Peyer's patch (tissue), 4 donors: Measurements from ENCODE around the gene MAD1L1. TPM values are rescaled to one million over a fixed set of nuclear protein-coding genes. Genes with fewer than 3 reads are reported as not detected.

Source experiments
- DNase-seq, 3 donors: peaks; one replicate each; pipeline ENCODE4 v3.0.0-alpha.2; 2017 to 2019
- H3K27ac ChIP-seq, 4 donors: fragments of 200-600 bp; sonication (generic); one replicate each; pipeline ENCODE4 v1.5.1; 2016 to 2019
- H3K27me3 ChIP-seq, 2 donors: fragments of 200-600 bp; sonication (generic); one replicate each; pipeline ENCODE4 v1.5.1; 2019
- H3K36me3 ChIP-seq, 3 donors: fragments of 200-600 bp; sonication (generic); one replicate each; pipeline ENCODE4 v1.5.1; 2016 to 2019
- H3K4me1 ChIP-seq, 4 donors: fragments of 200-600 bp; sonication (generic); one replicate each; pipeline ENCODE4 v1.5.1; 2016 to 2019
- H3K4me3 ChIP-seq, 4 donors: fragments of 200-600 bp; sonication (generic); 1 replicate in 3 of 4; 2 replicates in 1 of 4; pipeline ENCODE4 v1.5.1; 2016 to 2019; ENCODE audit warnings: mild to moderate bottlenecking in 1 of 4
- H3K9me3 ChIP-seq, 4 donors: fragments of 200-600 bp; sonication (generic); one replicate each; pipeline ENCODE4 v1.5.1; 2016 to 2019; ENCODE audit warnings: mild to moderate bottlenecking in 1 of 4
- POLR2A ChIP-seq, 2 donors: fragments of 450-650 bp; IDR thresholded peaks; one replicate each; pipeline ENCODE4 v1.5.1; 2017; ENCODE audit warnings: antibody characterized with exemption in 2 of 2, mild to moderate bottlenecking in 2 of 2, moderate library complexity in 2 of 2
- total RNA-seq, 4 donors: library from RNA; depleted of rRNA; stranded (reverse); fragments of >200 nt; gene quantifications; one replicate each; pipeline ENCODE4 v1.1.0, GENCODE V29; 2016
- TF ChIP-seq, protein P1 (sequence below), 6 experiments: fragments of 450-650 bp in 4 of 6; fragments of 200-600 bp in 2 of 6; sonication (generic) in 1 of 6; IDR thresholded peaks; one replicate each; pipeline ENCODE4 v1.5.1; 2017 to 2019; ENCODE audit warnings: antibody characterized with exemption in 6 of 6, mild to moderate bottlenecking in 3 of 6, moderate library complexity in 1 of 6

Gene MAD1L1
- total RNA-seq, 4 donors from 2014 or later: 43.9 to 417 (median 59.1) TPM

DNA sequence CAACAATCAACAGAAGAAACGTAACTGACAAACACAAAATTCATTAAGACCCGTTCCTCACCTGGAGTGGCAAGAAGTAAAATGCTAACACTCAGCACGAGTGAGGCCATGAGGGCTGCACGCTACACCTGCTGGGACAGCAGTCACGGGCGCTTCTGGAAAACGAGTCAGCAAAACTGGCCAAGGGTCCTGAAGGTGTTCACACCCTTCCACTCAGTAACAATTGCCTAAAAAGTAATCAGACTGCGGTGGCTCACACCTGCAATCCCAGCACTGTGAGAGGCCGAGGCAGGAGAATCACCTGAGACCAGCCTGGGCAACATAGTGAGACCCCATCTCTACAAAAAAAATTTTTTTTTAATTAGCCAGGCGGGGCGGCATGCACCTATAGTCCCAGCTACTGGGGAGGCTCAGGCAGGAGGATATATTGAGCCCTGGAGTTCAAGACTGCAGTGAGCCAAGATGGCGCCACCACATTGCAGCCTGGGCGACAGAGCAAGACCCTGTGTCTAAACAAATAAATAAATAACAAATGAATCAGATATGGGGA lies 199.1 kb downstream of the MAD1L1 start:
- DNase-seq: peak in 1 of 3 donors; percentile 14
- Histone ChIP-seq H3K4me1 (peaks cover 0 to 13% (median 3%) of the 10 kb centered on the region in 4 donors), H3K9me3 (peaks cover 0 to 3% (median under 1%) of the 10 kb centered on the region in 4 donors), H3K4me3 (no peak overlapping the region), H3K27ac (no peak overlapping the region), H3K36me3 (no peaks in the 10 kb centered on the region), H3K27me3 (no peaks in the 10 kb centered on the region)
- no peak for TF ChIP-seq POLR2A (IDR thresholded peaks at IDR 0.05)
- TF ChIP-seq, protein P1, sequence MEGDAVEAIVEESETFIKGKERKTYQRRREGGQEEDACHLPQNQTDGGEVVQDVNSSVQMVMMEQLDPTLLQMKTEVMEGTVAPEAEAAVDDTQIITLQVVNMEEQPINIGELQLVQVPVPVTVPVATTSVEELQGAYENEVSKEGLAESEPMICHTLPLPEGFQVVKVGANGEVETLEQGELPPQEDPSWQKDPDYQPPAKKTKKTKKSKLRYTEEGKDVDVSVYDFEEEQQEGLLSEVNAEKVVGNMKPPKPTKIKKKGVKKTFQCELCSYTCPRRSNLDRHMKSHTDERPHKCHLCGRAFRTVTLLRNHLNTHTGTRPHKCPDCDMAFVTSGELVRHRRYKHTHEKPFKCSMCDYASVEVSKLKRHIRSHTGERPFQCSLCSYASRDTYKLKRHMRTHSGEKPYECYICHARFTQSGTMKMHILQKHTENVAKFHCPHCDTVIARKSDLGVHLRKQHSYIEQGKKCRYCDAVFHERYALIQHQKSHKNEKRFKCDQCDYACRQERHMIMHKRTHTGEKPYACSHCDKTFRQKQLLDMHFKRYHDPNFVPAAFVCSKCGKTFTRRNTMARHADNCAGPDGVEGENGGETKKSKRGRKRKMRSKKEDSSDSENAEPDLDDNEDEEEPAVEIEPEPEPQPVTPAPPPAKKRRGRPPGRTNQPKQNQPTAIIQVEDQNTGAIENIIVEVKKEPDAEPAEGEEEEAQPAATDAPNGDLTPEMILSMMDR (IDR thresholded peaks at IDR 0.05): no peak

DNA sequence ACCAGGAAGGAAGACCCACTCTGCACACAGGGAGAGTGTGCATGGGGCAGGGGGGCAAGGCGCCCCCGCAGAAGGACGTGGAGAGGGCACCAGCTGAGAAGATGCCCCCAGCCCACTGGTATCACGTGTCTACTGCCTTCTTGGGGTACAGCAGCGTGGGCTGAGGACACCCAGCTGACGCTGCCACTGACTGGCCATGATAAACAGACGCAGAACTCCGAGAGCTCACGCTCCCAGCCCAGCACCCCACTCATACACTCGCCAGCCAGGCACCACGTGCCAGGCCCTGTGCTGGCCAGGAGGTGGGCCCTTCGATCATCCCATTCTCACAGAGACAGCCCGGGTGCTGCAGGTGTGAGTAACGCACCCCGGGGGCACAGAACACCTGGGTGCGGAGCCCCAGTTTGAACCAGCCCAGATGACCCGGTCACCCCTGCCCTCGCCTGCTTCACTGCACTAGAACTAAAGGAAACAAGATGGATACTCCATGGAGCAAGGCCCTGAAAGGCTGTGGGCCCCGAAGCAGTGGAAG lies 199.8 kb downstream of the MAD1L1 start:
- Histone ChIP-seq H3K4me3 (no peak overlapping the region), H3K9me3 (peaks cover 0 to 5% (median 2%) of the 10 kb centered on the region in 4 donors), H3K27ac (no peak overlapping the region), H3K4me1 (peaks cover 0 to 13% (median 0%) of the 10 kb centered on the region in 4 donors), H3K27me3 (no peaks in the 10 kb centered on the region), H3K36me3 (no peaks in the 10 kb centered on the region)
- DNase-seq: peak in 1 of 3 donors; percentile 42
- no peak for TF ChIP-seq POLR2A (IDR thresholded peaks at IDR 0.05)
- TF ChIP-seq, protein P1 (IDR thresholded peaks at IDR 0.05): no peak

DNA sequence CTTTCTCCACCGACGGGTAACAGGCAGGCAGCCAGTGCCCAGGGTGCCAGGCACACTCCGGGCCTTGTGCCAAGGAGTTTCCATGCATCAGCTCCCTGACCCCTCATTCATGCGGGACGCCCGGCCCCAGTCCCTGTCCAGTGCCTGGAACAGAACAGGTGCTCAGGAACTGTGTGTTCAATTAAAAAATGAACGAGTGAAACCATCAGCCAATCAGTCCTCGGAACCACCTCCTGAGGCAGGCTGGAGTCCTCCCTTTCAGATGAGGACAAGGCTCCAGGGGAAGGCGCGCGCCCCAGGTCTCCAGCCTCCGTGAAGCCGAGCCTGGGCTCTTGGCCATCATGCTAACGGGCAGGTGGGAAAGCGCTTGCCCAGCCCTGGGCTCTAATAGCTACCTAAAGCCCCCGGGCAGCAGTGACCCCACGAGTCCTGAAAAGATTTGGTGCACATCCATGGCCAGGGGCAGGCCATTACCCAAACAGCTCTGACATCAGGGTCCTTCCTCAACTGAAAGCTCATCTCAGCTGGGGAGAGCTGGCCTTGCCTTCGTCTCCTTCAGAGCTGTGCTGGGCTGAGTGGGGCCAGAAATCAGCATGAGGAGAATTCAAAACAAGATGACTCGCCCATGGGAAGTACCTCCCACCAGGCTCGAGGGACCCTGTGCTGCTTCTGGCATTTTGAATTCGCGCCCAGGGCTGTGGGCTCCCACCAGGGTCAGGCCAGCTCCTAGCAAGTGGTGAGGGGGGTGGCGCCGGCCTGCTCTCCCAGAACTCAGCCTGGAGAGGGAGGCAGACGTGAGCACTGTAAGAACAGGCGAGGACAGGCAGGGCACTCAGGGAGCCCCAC lies 200.5 kb downstream of the MAD1L1 start:
- peak in 1 of 3 donors; percentile 21 for DNase-seq
- Histone ChIP-seq H3K4me3 (no peak overlapping the region), H3K4me1 (peaks cover 0 to 10% (median 0%) of the 10 kb centered on the region in 4 donors), H3K27me3 (no peaks in the 10 kb centered on the region), H3K9me3 (peaks cover 0 to 5% (median 2%) of the 10 kb centered on the region in 4 donors), H3K36me3 (no peaks in the 10 kb centered on the region), H3K27ac (no peak overlapping the region)
- no peak for TF ChIP-seq POLR2A (IDR thresholded peaks at IDR 0.05)
- TF ChIP-seq, protein P1 (IDR thresholded peaks at IDR 0.05): no peak

DNA sequence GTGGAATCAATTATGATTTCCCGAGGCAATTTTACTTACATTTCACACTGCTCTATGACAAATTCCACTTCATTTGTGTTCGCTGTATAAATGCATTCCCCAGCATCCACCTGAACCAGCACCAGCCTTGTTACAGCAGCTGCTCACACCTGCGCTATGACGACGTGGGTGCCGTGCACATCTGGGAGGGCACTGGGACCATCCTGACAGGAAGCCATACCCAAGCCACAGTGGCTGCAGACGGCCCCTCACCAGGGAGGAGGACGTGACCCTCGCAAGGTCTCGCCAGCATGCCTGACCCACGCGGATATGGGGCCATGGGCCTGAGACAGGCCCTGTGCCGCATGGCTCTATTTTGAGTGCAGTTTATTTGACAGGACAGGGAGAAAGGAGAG lies 201.3 kb downstream of the MAD1L1 start:
- Histone ChIP-seq H3K27ac (no peak overlapping the region), H3K9me3 (peaks cover 0 to 5% (median 2%) of the 10 kb centered on the region in 4 donors), H3K4me3 (no peak overlapping the region), H3K4me1 (peaks cover 0 to 10% (median 0%) of the 10 kb centered on the region in 4 donors), H3K36me3 (no peaks in the 10 kb centered on the region), H3K27me3 (no peaks in the 10 kb centered on the region)
- peak in 1 of 3 donors; percentile 26 for DNase-seq
- no peak for TF ChIP-seq POLR2A (IDR thresholded peaks at IDR 0.05)
- TF ChIP-seq, protein P1 (IDR thresholded peaks at IDR 0.05): no peak

DNA sequence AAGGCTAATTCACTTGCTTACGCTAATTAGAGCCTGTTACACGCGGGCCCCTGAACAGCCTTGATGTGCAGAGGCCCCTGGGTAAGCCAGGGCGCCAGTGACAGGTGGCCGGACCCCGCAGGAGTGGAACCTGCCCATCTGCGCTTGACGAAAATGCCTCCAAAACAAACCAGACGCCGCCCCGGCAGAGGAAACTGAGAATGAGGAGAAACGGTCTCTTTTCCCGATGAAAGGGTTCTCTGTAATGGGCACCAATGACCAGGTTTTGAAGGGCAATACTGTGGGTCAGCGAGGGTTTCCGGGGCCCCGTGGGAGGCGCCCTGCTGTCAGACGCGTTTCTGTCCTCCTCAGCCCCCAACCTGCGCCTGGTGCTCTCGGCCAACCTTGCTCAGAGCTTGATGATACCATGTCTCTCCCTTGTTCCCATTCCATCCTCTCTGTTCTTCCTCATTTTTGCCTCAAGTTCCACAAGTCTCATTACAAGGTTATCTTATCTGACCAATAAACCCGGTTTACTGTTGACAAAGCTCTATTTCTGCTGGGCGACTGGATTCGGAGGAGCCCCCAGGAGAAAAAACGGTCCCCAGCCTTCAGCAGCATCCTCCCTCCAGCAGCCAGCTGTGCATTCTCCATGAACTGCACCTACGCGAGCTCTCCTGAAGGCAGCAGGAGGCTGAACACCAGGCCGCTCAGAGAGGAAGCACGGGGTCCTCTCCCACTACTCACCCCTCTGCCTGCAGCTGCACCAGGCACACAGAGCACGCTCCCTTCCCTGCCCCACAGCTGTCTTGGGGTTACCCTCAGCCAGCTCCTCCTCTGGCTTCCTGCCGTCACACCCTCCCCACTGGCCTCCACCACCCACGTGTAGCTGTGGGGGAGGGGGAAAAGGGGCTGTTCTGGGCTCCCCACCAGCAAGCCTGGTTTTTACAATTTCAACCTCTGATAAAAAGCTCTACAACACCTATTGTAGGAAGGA lies 202.0 kb downstream of the MAD1L1 start:
- Histone ChIP-seq H3K4me3 (no peak overlapping the region), H3K36me3 (no peaks in the 10 kb centered on the region), H3K4me1 (peaks cover 0 to 10% (median 0%) of the 10 kb centered on the region in 4 donors), H3K9me3 (peaks cover 0 to 5% (median 2%) of the 10 kb centered on the region in 4 donors), H3K27ac (no peak overlapping the region), H3K27me3 (no peaks in the 10 kb centered on the region)
- DNase-seq: peak in 1 of 3 donors; percentile 43
- no peak for TF ChIP-seq POLR2A (IDR thresholded peaks at IDR 0.05)
- TF ChIP-seq, protein P1 (IDR thresholded peaks at IDR 0.05): no peak
